Tongue (tissue), 2 donors: ENCODE data around the gene RAMP1. TPM values are rescaled to one million over a fixed set of nuclear protein-coding genes. Genes with fewer than 3 reads are reported as not detected.
"Not testable (repeated sequence)": the region's sequence is repeated elsewhere in the genome, so short reads cannot be mapped to it uniquely, and the experiment has no call there.

Experiments used
- DNase-seq: peaks from one replicate; pipeline ENCODE4 v3.0.0-alpha.2; 2015
- total RNA-seq: library from RNA; depleted of rRNA; stranded (reverse); fragments of >200 nt; gene quantifications from one replicate; pipeline ENCODE4 v1.2.3, GENCODE V29; 2014

Gene RAMP1
- 51.7 TPM for total RNA-seq

DNA sequence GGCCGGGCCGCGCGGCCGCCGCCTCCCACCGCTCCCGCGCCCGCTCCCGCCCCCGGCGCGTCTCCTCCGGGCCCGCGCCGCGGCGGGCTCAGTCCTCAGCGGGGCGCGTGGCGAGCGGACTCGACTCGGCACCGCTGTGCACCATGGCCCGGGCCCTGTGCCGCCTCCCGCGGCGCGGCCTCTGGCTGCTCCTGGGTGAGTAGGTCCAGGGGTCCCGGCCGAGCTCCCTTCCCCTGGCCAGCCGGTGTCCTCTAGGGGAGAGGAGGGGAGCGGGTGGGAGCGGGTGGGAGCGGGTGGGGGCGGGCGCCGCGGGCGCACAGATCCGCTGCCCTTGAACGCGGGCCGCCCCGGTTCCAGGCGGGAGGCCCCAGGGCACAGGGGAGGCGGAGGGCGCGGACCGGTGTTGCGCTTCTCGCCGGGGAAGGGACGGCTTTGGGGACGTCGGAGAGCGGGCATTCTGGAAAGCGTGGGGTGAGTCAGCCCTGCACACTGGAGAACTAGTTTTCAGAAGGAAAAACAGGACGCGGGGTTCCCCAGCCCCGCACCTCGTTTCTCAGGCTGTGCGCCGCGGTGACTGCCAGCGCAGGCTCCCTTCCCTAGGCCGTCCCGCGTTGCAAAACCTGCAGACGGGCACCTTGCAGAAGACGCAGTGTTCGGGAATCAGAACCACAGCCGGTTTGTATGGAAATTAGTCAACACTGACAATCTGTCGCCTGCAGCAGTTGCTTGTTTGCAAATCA lies at the start of gene RAMP1:
Gene RAMP1, plus strand, starts transcription at position 91 of the 740 bp plus-strand sequence. Its CDS starts 53 bp downstream, at position 144.
- DNase-seq: peak; percentile 24

- no peak for DNase-seq
These were observed 43.8 kb upstream of the RAMP1 start for GRCh38 chr2:237815637-237816036.

DNA sequence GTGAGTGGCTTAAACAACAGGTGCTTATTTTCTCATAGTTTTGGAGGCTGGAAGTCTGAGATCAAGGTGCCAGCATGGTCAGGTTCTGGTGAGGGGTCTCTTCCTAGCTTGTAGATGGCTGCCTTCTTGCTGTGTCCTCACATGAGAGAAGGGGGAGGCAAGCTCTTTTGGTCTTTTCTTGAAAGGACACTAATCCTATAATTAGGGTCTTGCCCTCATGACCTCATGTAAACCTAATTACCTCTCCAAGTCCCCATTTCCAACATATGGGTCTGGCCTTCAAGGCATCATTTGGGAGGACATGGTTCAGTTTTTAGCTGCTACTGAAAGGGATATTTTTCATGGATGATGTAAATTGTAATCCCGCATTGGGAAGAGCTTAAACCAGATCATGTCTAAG lies 42.9 kb upstream of the RAMP1 start:
- DNase-seq: no peak

GRCh38 chr2:237818066-237818473 lies 41.4 kb upstream of the RAMP1 start:
- DNase-seq: no peak

DNA sequence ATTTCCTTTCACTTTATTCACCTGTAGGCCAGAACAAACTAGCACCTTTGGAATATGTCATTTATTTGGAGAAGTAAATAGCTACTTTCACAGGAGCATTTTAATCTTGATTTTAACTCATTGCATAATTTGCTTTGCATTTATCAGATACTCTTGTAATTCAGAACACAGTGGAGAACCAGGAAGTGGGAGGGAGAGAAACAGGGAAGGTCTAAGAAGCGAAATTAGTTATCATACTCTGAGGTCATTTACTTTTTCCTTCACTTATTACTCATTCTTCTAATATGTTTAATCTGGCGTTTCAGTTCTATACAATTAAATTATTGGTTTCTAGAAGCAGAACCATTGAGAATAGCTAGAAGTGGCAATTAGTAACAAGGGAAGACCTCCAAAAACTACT lies 40.2 kb upstream of the RAMP1 start:
- no peak for DNase-seq

GRCh38 chr2:237820421-237820820 lies 39.0 kb upstream of the RAMP1 start:
- peak; percentile 5 for DNase-seq

- no peak for DNase-seq
These were observed 35.9 kb upstream of the RAMP1 start for GRCh38 chr2:237823544-237823943.

DNA sequence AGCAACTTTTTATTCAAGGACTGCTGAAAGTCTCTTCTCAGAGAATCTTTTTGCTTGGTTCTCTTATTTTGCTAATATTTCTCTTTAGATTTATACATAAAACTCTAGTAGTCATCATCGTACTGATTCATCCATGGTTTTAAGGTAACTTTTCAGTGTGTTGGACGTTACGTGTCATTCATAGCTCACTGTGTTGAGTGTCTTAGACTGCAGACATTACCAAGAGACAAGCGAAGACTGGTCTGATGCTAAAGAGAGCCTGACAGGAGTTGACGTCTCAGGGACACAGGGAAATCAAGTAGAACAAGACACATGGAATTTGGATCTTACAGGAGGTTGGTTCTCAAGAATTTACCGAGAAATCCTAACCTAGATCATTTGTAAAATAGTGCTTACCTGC lies 35.3 kb upstream of the RAMP1 start:
- DNase-seq: peak; percentile 2

GRCh38 chr2:237827421-237827987 lies 31.9 kb upstream of the RAMP1 start:
- DNase-seq: no peak

DNA sequence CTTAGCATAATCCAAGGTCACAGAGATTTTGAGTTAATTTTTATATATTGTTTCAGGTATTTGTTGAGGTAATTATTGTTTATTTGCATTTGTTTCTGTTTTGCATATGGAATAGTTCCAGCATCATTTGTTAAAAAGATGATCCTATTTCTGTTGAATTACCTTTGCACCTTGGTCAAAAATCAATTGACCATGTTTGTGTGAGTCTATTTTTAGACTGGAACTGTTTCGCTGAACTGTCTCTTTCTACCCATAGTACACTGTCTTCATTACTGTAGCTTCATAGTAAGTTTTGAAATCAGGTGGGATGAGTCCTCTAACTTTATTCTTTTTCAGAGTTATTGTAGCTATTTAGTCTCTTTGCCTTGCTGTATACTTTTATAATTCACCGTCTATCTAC lies 28.9 kb upstream of the RAMP1 start:
- DNase-seq: no peak

DNA sequence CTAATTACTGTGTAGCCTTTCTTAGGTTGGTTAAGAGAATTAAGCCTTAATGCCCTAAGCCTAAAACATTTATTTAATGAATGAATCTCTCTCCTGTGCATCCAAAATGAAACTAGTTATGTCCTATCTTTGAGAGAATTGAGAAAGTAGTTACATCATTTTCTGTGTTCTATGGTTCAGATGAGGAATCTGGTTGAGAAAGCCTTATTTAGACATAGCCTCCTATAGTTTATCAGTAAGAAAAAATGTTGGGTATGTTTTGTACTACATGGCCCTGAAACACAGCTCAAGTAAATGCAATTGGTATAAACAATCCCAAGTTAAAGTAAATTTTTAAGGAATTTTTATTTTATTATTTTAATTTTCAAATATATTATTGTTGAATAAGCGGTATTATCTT lies 25.9 kb upstream of the RAMP1 start:
- no peak for DNase-seq

- DNase-seq: no peak
These were observed 24.1 kb upstream of the RAMP1 start for GRCh38 chr2:237835372-237835771.

DNA sequence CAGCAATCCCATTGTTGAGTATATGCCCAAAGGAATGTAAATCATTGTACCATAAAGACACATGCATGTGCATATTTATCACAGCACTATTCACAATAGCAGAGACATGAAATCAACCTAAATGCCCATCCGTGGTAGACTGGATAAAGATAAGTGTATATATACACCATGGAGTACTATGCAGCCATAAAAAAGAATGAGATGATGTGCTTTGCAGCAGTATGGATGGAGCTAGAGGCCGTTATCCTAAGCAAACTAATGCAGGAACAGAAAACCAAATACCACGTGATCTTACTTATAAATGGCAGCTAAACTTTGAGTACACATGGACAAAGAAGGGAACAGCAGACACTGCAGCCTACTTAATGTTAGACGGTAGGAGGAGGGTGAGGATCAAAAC lies 18.4 kb upstream of the RAMP1 start:
- no peak for DNase-seq

DNA sequence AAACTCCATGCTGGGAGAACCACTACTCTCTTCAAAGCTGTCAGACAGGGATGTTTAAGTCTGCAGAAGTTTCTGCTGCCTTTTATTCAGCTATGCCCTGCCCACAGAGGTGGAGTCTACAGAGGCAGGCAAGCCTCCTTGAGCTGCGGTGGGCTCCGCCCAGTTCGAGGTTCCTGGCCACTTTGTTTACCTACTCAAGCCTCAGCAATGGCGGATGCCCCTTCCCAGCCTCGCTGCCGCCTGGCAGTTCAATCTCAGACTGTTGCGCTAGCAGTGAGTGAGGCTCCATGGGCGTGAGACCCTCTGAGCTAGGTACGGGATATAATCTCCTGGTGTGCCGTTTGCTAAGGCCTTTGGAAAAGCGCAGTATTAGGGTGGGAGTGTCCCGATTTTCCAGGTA lies 10.5 kb upstream of the RAMP1 start:
- DNase-seq: not testable (repeated sequence)

DNA sequence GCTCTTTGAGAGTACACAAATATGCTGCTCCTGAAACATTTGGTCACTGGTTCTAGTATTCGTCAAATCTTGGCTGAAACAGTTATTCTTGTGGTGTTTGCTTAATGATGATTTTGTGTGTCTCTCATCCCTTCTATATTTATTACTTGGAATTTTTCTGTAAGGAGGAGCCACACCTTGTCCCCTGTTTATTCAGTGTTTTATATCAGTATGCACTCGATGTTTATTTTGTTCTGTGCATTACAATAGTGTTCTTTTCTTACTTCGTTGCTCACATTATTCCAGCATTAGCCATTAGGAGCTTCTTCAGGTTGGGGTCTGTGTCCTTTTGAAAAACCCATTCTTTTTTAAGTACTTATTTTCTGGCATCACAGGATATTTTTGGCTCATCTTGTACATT lies 5.1 kb upstream of the RAMP1 start:
- no peak for DNase-seq

DNA sequence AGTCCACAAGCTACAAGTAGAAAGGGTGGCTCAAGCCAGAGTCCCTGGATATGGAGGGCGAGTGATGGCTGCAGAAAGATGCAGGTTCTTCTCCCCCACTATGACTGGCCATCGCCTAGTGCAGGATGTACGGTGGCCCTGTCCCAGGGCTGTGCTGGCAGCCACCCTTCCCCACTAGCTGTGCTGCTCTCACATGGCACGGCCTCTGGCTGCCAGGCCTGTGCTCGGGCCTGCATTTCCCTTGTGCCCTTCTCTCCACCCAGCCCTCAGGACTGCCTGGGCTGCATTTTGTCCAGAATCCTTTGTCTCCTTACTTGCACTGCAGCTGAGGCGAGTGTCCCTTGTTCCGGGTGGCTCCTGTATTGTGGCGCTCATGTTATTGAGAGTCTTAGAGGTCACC lies 1.6 kb upstream of the RAMP1 start:
- DNase-seq: no peak

- DNase-seq: peak; percentile 88
These were observed 935 bp upstream of the RAMP1 start for GRCh38 chr2:237858294-237859081.

DNA sequence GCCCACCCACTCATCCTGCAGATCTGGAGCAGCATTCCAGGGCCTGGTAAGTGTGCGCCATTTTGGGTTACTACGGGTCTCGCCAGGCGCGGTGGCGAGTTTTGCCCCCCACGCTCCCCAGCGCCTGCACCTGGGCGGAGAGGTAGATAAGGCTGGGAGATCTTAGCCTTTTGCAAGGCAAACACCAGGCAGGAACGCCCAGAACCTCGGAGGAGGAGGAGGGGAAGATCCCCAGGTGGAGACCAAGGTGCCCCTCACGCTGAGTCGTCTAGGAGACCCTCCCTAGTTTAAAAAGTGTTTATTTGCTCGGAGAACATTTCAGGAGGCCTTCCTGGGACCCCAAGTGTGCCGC lies 365 bp upstream of the RAMP1 start:
- no peak for DNase-seq

- no peak for DNase-seq
These were observed 981 bp downstream of the RAMP1 start for GRCh38 chr2:237860273-237860935.

DNA sequence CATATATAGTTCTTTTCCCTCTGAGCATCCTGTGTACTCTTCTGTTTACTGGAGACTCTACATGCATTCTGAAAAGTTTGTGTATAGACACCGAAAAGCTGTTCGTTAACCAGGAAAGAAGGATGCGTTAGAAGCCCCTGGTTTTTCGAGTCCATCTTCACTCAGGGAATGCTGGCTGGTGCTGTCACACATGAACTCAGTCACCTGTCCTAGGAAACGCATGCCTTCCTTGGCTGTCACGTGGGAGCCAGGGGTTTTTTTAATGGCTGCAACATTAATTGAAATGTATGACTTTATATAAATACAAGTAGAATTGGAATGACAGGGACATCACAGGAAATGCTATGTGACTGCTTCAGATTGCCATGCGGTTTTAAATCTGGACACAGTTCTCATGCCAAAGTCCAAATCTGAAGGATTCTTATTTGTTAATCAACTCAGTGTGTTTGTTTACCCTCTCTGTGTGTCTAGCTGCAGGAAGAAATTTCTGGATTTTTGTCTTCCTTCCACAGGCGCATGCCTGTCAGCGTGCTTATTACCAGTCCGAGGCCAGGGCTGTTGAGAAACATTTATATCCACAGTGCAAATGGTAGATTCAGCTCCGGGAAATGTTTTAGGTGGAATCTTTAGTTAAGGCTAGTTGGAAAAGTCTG lies 2.6 kb downstream of the RAMP1 start:
- no peak for DNase-seq

DNA sequence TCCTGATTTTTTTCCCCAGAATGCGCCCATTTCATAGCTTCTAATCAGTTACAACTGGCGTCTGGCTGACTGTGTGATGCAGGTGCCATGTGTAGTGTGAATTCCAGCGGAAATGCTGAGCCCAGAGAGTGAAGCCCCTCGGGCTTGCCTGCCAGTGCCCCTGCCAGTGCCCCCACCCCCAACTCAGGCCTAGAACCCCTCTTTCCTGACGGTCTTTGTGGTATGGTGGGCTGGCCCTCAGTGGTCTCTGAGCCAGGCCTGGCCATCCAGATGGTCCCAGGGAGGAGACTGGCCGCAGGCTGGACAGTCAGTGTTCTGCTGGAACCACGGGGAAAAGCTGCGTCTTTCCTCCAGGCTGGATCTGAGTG lies 3.1 kb downstream of the RAMP1 start:
- DNase-seq: no peak

DNA sequence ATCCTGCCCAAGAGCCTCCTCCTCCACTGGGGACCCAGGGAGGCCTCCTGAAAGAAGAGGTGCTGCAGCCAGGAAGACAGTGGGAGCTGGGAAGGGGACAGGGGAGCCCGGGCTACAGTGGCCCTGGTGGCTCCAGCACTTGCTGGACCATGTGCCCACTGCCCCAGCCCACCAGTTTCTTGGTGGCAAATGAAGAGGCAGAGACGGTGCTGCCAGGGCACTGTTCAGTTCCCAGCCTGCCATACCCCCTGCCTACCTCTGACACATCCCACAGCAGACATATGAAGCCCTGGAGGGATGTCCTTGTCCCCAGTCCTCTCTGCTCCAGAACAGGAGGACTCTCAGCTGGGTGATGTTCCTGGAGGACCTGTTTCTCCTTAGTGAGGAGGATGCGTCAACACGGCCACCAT lies 3.7 kb downstream of the RAMP1 start:
- DNase-seq: no peak
